ENCODE data around the gene PCDHGC4. TPM values are rescaled to one million over a fixed set of nuclear protein-coding genes. Genes with fewer than 3 reads are reported as not detected.
A peak's percentile ranks its signal among the peaks of the same experiment; 100 is the strongest.

The PCDHGC4 gene
- total RNA-seq, 6 donors from 2014 or later: 0.69 to 24.7 (median 1.8) TPM

DNA sequence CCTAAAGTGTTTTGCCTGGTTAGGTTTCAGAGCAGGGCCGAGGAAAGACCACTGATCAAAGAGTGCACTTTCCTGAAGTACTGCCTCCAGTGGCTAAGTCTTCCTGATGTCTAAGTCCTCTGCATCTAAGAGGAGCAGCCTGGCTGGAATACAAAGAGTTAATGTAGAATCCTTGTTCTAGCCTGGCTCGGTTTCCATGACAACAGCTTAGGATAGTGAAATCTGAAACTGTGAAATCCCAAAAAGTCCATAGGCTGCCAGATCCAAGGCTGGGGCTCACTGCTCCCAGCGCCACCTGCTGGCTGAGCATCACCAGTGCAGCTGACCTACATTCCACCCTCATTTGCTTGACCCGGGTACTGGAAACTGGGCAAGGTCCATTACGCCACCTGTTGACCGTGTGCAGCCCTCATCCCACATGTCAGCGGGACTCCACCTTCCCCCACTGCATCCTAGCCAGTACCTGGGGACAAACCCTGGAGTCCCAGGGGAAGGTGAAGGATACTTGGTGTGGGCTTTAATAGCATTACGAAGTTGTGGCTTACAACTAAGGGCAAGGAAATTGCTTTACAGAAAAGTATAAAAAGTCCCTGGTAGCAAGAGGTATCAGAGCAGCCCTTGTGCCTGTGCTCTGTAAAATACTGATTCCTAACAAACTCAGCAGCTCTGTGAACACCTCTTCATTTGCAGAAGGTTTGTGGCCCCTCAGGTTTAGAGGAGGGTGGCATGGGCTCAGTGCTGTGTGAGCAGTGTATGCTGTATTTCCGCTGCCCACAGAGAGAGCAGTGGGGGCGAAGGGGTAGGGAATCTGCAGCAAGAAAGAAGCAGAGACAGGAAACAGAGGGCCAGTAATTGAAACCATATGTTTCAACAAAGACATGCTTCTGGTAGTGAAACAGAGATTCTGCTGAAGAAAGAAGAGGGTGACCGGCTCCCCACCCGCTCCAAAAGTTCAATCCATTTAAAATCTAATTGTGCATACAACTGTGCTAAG lies 40.1 kb downstream of the PCDHGC4 start:
- DNase-seq (peak; percentile 67 to 92), ATAC-seq (ENCODE audit: low FRiP score in 2 of 2) (peak; percentile 86 to 94)
- TF ChIP-seq, protein P1, sequence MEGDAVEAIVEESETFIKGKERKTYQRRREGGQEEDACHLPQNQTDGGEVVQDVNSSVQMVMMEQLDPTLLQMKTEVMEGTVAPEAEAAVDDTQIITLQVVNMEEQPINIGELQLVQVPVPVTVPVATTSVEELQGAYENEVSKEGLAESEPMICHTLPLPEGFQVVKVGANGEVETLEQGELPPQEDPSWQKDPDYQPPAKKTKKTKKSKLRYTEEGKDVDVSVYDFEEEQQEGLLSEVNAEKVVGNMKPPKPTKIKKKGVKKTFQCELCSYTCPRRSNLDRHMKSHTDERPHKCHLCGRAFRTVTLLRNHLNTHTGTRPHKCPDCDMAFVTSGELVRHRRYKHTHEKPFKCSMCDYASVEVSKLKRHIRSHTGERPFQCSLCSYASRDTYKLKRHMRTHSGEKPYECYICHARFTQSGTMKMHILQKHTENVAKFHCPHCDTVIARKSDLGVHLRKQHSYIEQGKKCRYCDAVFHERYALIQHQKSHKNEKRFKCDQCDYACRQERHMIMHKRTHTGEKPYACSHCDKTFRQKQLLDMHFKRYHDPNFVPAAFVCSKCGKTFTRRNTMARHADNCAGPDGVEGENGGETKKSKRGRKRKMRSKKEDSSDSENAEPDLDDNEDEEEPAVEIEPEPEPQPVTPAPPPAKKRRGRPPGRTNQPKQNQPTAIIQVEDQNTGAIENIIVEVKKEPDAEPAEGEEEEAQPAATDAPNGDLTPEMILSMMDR (IDR thresholded peaks at IDR 0.05): peak; percentile 96 to 99 (median 98)
- TF ChIP-seq POLR2A (IDR thresholded peaks at IDR 0.05): no peak
- TF ChIP-seq EP300 (IDR thresholded peaks at IDR 0.05): no peak
- TF ChIP-seq POLR2AphosphoS5 (IDR thresholded peaks at IDR 0.05): peak; percentile 79 to 80
- Histone ChIP-seq H3K36me3 (peaks cover 9 to 78% (median 41%) of the 10 kb centered on the region in 4 donors), H3K9me3 (no peaks in the 10 kb centered on the region), H3K27ac (peak overlapping the region; percentile 34 to 67 (median 58)), H3K27me3 (no peaks in the 10 kb centered on the region), H3K4me3 (no peak overlapping the region), H3K4me1 (peaks cover 42 to 58% (median 46%) of the 10 kb centered on the region in 4 donors)
- WGBS, 2 donors: 38 to 40% methylated on average over 12 of the region's 12 CpGs

DNA sequence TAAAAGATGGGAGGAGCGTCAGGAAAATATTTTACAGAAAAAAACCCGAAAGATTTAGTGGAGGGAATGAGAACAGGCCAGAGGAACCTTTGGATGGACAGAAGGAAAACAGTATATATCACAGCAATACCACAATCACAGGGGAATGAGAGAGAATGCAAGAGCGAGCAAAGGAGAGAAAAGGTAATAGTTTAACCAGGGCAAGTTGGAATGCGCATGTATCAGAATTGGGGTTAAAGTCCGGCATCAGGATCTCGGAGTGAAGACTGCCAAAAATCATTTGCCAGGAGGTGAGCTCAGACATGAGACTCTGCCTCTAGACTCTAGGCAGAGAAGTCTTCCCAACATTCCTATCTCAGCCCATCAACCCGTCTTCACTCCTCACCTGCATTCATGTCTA lies 40.8 kb downstream of the PCDHGC4 start:
- WGBS, 2 donors: 82 to 90% methylated on average over 7 of the region's 7 CpGs
- DNase-seq: no peak
- Histone ChIP-seq H3K4me1 (peaks cover 35 to 52% (median 39%) of the 10 kb centered on the region in 4 donors), H3K27ac (peak overlapping the region; percentile 17 to 67 (median 58)), H3K36me3 (peaks cover 9 to 76% (median 43%) of the 10 kb centered on the region in 4 donors), H3K9me3 (no peaks in the 10 kb centered on the region), H3K4me3 (no peak overlapping the region), H3K27me3 (no peaks in the 10 kb centered on the region)
- ATAC-seq (ENCODE audit: low FRiP score in 2 of 2): no peak
- no peak for TF ChIP-seq POLR2AphosphoS5 (IDR thresholded peaks at IDR 0.05)
- TF ChIP-seq, protein P1 (IDR thresholded peaks at IDR 0.05): no peak
- TF ChIP-seq EP300 (IDR thresholded peaks at IDR 0.05): no peak
- no peak for TF ChIP-seq POLR2A (IDR thresholded peaks at IDR 0.05)

DNA sequence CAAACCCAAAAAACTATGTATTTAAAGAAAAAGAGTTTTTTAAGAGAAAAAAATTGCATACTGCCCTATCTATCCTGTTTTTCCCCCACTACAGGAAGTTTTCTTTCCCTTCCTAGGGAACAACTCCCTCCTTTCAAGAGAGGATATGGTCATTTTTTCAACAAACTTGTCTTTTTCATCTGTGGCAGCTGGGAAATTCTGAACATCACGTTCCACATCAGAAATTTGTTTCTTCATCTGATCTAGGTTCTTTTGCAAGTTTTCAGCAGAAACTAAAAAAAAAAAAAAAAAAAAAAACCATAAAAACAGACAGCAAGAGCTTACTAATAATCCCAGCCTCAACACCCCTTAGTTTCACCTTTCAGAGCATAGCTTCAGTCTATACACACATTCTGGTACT lies 42.6 kb downstream of the PCDHGC4 start:
- Histone ChIP-seq H3K4me3 (no peak overlapping the region), H3K36me3 (peaks cover 9 to 70% (median 45%) of the 10 kb centered on the region in 4 donors), H3K4me1 (peaks cover 18 to 34% (median 22%) of the 10 kb centered on the region in 4 donors), H3K9me3 (no peaks in the 10 kb centered on the region), H3K27me3 (no peaks in the 10 kb centered on the region), H3K27ac (peak overlapping the region; percentile 67 to 76 (median 67))
- 64 to 66% methylated on average over 1 of the region's 1 CpG for WGBS, 2 donors
- TF ChIP-seq POLR2AphosphoS5 (IDR thresholded peaks at IDR 0.05) (no peak), EP300 (IDR thresholded peaks at IDR 0.05) (no peak), POLR2A (IDR thresholded peaks at IDR 0.05) (no peak)
- TF ChIP-seq, protein P1 (IDR thresholded peaks at IDR 0.05): no peak
- DNase-seq: no peak
- no peak for ATAC-seq (ENCODE audit: low FRiP score in 2 of 2)

DNA sequence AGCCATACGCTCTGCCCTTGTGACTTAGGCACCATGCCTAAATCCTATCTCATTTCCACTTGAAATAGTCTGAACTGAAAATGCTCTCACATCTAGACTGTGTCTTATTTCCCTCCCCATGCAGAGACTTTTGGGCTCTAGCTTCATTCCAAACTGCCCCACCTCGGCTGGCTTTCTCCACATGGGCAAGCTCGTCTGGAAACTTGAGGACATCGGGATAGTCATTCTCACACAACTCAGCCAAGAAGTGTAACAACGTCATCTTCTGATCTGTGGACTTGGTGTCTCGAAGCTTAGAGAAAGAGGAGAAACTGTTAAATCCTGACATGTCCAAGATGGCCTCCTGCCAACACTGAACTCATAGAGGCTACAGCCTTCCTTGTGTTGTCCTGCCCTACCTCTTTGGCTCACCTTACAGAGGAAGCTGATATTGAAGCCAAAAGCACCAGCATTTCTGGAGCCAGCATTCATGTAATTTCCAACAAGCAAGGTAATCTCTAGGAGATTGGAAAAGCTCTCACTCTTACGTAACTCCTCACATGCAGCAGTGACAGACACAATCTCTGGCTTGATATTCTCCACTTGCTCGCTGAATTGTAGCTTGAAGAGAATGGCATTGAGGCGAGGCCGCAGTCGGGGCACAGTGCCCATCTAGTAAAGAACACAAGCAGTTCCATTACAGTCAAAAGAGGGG lies 43.6 kb downstream of the PCDHGC4 start:
- WGBS, 2 donors: 71 to 83% methylated on average over 9 to 11 of the region's 11 CpGs
- peak overlapping the region; percentile 52 to 76 (median 67) for H3K27ac ChIP-seq
- H3K27me3 ChIP-seq: no peaks in the 10 kb centered on the region
- DNase-seq (no peak), ATAC-seq (ENCODE audit: low FRiP score in 2 of 2) (peak in 1 of 2 donors; percentile 80)
- peaks cover 15 to 26% (median 17%) of the 10 kb centered on the region in 4 donors for H3K4me1 ChIP-seq
- H3K4me3 ChIP-seq: no peak overlapping the region
- peaks cover 9 to 68% (median 43%) of the 10 kb centered on the region in 4 donors for H3K36me3 ChIP-seq
- TF ChIP-seq, protein P1 (IDR thresholded peaks at IDR 0.05): no peak
- no peak for TF ChIP-seq POLR2AphosphoS5 (IDR thresholded peaks at IDR 0.05)
- TF ChIP-seq EP300 (IDR thresholded peaks at IDR 0.05): no peak
- no peak for TF ChIP-seq POLR2A (IDR thresholded peaks at IDR 0.05)
- no peaks in the 10 kb centered on the region for H3K9me3 ChIP-seq

Data from upper lobe of left lung (tissue), 6 donors.